ENCODE data around the gene CTNND2. TPM values are rescaled to one million over a fixed set of nuclear protein-coding genes. Genes with fewer than 3 reads are reported as not detected.

Gene CTNND2
- polyA plus RNA-seq, 4 donors = 1.9 to 2.7 (median 2.4) TPM

GRCh38 chr5:11785771-11786352 is 118.4 kb downstream of the CTNND2 start:
- DNase-seq (ENCODE audit: low read depth in 4 of 4, low spot score in 2 of 4) = no peak

- no peak for DNase-seq (ENCODE audit: low read depth in 4 of 4, low spot score in 2 of 4)
Observed at GRCh38 chr5:11780641-11781345, 123.5 kb downstream of the CTNND2 start.

DNA sequence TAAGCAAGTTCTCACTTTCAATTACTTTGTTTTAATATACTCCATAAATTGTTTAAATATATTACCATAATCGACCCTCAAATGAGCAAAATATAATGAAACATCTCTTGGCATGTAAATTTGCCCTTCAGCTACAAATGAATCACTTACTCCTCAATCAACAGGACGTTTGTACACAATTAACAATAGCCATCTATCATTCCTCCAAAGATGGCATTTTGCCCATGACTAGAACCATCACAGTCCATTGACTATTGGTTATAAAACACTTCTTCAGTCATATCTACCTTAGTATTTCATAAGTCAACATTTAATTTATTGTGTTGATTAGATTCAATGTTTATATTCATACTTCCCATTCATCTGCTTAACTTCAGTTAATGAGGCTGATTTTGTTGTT is 127.2 kb downstream of the CTNND2 start:
- DNase-seq (ENCODE audit: low read depth in 4 of 4, low spot score in 2 of 4) = no peak

DNA sequence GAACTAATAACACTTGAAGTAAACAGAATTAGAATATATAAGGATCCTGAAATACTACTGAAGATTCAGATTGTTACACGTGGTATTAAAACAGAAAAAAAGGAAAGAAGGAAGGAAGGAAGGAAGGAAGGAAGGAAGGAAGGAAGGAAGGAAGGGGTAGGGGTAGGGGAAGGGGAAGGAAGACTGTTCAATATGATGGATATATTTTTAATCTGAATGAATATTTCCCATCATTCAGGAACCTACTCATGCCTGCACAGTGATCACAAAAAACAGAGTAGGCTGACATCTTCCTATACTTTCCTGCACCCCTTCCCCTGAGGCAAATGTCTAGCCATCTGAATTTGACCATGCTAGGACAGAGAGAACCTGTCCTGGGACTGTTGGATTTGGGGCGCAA is 133.9 kb downstream of the CTNND2 start:
- DNase-seq (ENCODE audit: low read depth in 4 of 4, low spot score in 2 of 4) = no peak

GRCh38 chr5:11760934-11761603 is 143.2 kb downstream of the CTNND2 start:
- DNase-seq (ENCODE audit: low read depth in 4 of 4, low spot score in 2 of 4) = no peak

- no peak for DNase-seq (ENCODE audit: low read depth in 4 of 4, low spot score in 2 of 4)
Observed at GRCh38 chr5:11758321-11758720, 145.9 kb downstream of the CTNND2 start.

DNA sequence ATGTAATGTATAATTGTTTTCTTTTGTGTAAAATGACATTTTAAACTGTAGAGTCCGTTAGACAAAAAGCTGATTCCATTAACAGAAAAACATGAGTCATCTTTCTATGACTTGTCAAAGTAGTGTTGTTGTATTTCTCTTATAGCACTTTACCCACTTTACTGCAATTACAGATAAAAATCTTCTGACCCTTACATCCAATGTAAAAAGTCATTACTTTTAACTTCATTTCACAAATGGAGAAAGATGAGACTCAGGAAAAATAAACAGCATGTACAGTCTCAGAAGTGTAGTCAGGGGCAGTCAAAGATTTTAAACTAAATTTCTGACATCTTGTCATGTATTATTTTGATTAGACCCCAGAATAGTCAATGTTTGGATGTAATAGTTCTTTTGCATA is 146.6 kb downstream of the CTNND2 start:
- DNase-seq (ENCODE audit: low read depth in 4 of 4, low spot score in 2 of 4) = no peak

DNA sequence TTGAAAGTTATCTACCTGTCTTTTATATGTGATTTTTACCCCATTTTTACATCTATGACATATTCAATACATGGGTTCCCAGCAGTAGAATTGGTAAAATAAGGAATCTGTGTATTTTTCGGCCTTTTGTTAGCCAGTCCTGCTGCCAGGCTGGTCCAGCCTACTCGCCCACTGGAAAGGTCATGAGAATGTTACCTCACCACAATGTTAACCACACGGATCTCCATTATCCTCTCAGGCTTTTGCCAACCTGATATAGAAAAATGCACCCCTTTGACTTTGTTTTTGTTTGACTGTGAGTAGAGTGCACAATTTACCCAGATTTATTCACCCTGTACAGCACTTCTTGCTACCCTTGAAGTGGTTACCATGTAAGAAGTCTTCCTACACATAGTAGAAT is 167.2 kb downstream of the CTNND2 start:
- no peak for DNase-seq (ENCODE audit: low read depth in 4 of 4, low spot score in 2 of 4)

DNA sequence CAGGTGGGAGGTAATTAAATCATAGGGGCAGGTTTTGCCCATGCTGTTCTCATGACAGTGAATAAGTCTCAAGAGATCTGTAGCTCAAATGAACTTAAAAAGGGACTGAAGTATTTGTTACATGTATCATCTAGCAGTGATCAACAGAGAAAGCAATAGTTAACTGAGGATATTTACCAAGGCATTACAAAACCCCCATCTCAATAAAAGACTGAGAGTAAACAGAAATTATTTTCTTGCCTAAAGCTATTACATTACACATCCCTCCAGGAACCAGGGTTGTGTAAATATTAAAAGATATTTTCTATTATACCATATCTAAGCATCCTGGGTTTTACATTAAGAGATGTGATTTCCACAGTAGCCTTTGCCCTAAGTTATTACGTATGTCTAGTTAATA is 169.9 kb downstream of the CTNND2 start:
- DNase-seq (ENCODE audit: low read depth in 4 of 4, low spot score in 2 of 4) = no peak

GRCh38 chr5:11733840-11734192 is 170.4 kb downstream of the CTNND2 start:
- no peak for DNase-seq (ENCODE audit: low read depth in 4 of 4, low spot score in 2 of 4)

DNA sequence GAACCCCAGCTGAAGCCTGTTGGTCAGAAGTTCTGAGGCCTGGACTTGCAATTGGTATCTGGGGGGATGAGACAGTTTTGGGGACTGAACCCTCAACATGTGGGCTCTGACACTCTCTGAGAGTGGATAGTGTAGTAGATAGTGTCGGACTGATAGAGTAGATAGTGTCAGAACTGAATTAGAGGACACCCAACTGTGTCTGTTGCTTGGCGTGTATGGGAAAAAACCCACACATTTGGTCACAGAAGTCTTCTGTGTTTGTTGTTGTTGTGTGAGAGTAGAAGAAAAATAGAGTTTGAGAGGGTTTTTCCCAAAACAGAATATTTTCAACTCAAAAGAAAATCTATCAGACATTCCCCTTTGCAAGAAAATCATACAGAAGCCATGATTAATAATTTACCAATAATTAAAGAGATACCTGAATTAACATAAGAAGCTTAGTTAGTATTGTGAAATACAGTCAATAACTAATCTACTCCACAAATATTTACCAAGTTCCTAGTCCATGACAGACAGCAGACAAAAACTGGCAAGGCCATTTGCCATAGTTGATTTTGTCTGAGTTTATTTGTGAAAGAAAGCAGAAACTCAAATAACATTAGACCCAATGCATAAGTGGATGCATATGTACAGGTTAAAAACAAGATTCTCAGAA is 170.9 kb downstream of the CTNND2 start:
- DNase-seq (ENCODE audit: low read depth in 4 of 4, low spot score in 2 of 4) = no peak

GRCh38 chr5:11724940-11725339 is 179.3 kb downstream of the CTNND2 start:
- DNase-seq (ENCODE audit: low read depth in 4 of 4, low spot score in 2 of 4) = no peak

DNA sequence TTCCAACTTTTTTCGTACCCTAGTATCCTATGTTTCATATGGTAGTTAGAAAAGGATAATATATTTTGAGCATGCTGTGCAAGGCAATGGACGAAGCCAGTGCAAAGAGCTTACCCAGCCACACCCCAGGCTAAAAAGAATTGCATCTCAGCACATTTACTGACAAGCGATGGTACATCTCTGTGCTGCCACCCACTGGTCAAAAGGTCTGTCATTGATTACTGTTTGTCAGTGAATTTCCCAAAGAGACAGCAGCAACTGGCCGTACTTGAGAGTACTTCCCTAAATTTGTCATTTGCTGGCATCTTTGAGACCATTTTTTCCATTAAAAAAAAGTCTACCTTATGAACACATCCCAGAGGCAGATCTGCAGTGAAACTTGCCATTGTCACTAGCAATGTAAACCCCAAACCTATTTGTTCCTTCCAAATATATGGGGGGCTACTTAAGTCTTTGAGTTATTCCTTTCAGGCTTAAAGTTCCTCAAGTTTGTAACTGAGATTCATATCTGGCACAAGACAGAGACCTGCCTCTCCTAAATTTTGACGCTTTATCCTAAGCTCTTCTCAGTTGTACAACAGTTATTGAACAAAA is 184.3 kb downstream of the CTNND2 start:
- peak in 1 of 4 donors; percentile 38 for DNase-seq (ENCODE audit: low read depth in 4 of 4, low spot score in 2 of 4)

- DNase-seq (ENCODE audit: low read depth in 4 of 4, low spot score in 2 of 4) = no peak
Observed at GRCh38 chr5:11715461-11716196, 188.6 kb downstream of the CTNND2 start.

DNA sequence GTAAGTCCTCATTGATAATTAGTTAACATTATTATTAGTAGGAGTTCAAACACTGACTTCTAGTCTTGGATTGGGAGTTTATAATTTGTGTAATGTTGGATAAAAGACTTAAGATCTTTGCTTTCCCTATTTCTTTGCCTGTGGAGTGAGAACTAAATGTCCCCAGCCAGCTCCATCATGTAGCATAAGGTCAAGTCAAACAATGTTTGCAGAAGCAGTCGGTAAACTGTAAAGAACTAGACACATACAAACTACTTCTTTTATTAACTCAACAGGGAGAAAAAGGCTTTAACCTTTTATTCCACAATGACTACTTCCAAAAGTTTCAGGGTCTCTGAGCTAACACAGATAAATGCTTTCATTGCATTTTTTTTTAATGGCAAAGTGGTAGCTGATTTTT is 192.3 kb downstream of the CTNND2 start:
- no peak for DNase-seq (ENCODE audit: low read depth in 4 of 4, low spot score in 2 of 4)

DNA sequence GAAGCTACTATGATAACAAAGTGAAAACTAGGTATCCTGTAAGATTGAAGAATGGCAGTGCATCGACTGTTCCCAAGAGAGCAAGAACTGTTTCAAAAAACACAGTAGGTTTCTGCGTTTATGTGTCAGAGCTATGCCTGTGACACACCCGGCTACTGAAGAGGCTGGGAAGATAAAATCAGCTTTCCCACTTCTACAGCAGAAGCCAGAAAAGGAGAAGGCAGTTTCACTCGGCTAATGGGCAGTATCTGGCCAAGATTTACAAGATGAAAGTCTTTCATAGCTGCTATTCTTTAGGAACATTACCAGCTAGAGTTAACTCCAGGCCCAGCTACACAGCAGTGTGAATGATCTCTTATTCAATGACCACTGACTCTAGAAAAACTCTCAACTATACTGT is 195.2 kb downstream of the CTNND2 start:
- DNase-seq (ENCODE audit: low read depth in 4 of 4, low spot score in 2 of 4) = no peak

DNA sequence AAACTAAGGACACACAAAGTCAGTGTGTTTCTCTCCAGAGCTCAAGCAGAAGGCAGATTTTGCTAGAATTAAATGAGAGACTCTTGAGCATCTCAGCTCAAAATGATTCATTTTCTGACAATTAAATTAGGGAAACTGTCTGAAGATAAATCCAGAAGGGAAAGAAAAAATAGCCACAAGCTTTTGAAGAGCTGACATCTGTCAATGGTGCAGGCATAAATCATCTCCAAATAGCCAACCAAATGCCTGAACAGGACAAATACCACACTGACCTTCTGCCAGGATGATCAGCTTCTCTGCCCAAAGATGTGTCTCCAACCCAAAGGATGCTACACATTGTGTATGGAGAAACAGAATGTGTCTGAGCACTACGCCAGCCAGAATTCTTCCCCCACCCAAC is 199.3 kb downstream of the CTNND2 start:
- no peak for DNase-seq (ENCODE audit: low read depth in 4 of 4, low spot score in 2 of 4)

DNA sequence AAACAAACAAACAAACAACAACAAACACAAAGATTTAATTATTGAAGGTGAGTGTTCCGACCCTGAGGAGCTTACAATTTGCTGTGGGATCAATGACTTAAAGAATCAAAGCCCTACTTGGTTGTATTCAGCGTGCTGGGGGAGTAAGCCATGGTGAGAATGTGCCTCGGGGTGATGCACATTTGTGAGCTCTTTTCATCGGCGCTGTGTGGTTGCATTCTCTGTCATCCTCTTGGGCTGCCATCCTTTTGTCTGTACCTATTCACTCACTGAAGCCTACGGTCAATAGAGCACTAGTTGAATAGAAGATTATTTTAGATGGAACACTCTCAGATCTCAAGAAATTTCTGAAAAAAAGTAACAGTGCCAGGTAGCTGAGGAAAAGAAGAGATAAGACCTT is 203.9 kb downstream of the CTNND2 start:
- no peak for DNase-seq (ENCODE audit: low read depth in 4 of 4, low spot score in 2 of 4)

- DNase-seq (ENCODE audit: low read depth in 4 of 4, low spot score in 2 of 4) = no peak
Observed at GRCh38 chr5:11692636-11693035, 211.6 kb downstream of the CTNND2 start.

DNA sequence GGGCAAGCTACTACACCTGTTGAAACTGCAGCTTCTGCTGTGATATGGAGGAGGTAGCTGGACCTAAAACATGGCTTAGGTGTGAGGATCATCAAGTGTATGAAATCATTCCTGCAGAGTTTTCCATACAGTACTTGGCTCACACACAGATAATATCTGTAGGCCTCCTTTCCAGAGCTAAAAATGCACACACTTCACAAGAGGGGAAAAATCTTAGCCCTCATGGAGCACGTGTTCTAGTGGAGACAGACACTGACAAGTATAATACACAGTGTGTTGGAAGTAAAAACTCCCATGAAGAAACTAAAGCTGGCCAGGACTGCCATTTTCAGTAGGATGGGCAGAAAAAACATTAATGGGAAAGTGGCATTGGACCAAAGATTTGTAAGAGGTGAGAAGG is 216.7 kb downstream of the CTNND2 start:
- no peak for DNase-seq (ENCODE audit: low read depth in 4 of 4, low spot score in 2 of 4)

DNA sequence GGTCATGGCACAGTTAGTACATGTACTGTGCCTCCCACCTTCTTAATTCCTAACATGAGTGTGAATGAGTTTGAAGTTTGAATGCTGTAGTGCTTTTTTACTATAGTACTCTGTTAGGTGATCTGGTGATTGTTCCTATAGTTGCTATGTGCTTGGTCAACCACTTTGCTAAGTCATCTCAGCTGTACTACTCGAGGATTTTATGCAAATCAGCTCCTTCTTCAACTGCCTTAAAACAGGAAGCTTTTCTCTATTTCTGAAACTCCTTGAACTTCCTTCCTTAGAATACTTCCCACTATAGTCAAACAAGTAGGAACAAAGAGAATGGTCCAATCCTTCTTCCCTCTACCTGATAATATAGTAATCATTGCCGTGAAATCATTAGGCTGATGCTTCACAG is 219.6 kb downstream of the CTNND2 start:
- no peak for DNase-seq (ENCODE audit: low read depth in 4 of 4, low spot score in 2 of 4)
